Measurements from ENCODE around the gene WFS1.

- TF ChIP-seq, protein P1, sequence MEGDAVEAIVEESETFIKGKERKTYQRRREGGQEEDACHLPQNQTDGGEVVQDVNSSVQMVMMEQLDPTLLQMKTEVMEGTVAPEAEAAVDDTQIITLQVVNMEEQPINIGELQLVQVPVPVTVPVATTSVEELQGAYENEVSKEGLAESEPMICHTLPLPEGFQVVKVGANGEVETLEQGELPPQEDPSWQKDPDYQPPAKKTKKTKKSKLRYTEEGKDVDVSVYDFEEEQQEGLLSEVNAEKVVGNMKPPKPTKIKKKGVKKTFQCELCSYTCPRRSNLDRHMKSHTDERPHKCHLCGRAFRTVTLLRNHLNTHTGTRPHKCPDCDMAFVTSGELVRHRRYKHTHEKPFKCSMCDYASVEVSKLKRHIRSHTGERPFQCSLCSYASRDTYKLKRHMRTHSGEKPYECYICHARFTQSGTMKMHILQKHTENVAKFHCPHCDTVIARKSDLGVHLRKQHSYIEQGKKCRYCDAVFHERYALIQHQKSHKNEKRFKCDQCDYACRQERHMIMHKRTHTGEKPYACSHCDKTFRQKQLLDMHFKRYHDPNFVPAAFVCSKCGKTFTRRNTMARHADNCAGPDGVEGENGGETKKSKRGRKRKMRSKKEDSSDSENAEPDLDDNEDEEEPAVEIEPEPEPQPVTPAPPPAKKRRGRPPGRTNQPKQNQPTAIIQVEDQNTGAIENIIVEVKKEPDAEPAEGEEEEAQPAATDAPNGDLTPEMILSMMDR (IDR thresholded peaks at IDR 0.05; ENCODE audit: control extremely low read depth in 1 of 3, insufficient read depth in 1 of 3, low read depth in 1 of 3, low read length in 3 of 3) = no peak
- TF ChIP-seq POLR2A (IDR thresholded peaks at IDR 0.05; ENCODE audit: control extremely low read depth in 1 of 2, low read depth in 2 of 2, low read length in 2 of 2) = no peak
- TF ChIP-seq, protein P2, sequence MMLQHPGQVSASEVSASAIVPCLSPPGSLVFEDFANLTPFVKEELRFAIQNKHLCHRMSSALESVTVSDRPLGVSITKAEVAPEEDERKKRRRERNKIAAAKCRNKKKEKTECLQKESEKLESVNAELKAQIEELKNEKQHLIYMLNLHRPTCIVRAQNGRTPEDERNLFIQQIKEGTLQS (IDR thresholded peaks at IDR 0.05; ENCODE audit: insufficient read depth, low read depth, low read length) = no peak
- TF ChIP-seq TAF1 (IDR thresholded peaks at IDR 0.05; ENCODE audit: low read depth, low read length) = no peak
- TF ChIP-seq CHD2 (IDR thresholded peaks at IDR 0.05; ENCODE audit: low read length) = no peak
- TF ChIP-seq SRF (IDR thresholded peaks at IDR 0.05; ENCODE audit: low read depth, low read length) = no peak
- TF ChIP-seq CHD1 (IDR thresholded peaks at IDR 0.05; ENCODE audit: low read depth, low read length) = no peak
- TF ChIP-seq EP300 (IDR thresholded peaks at IDR 0.05; ENCODE audit: borderline replicate concordance in 1 of 2, low read depth in 2 of 2, low read length in 2 of 2) = no peak
- TF ChIP-seq SIN3A (conservative IDR thresholded peaks at IDR 0.05 in 1 of 2, IDR thresholded peaks at IDR 0.05 in 1 of 2; ENCODE audit: low read depth in 1 of 2, low read length in 2 of 2) = no peak
- no peak for TF ChIP-seq CBX5 (IDR thresholded peaks at IDR 0.05; ENCODE audit: low read depth, low read length)
- no peak for TF ChIP-seq BCL11A (IDR thresholded peaks at IDR 0.05; ENCODE audit: low read depth in 2 of 2, low read length in 2 of 2)
Measured at GRCh38 chr4:6277139-6277802, 7.6 kb downstream of the WFS1 start.
